ENCODE measurements around the gene CNTRL.
"Not testable (repeated sequence)": the region's sequence is repeated elsewhere in the genome, so short reads cannot be mapped to it uniquely, and the experiment has no call there.

Gene CNTRL

DNA sequence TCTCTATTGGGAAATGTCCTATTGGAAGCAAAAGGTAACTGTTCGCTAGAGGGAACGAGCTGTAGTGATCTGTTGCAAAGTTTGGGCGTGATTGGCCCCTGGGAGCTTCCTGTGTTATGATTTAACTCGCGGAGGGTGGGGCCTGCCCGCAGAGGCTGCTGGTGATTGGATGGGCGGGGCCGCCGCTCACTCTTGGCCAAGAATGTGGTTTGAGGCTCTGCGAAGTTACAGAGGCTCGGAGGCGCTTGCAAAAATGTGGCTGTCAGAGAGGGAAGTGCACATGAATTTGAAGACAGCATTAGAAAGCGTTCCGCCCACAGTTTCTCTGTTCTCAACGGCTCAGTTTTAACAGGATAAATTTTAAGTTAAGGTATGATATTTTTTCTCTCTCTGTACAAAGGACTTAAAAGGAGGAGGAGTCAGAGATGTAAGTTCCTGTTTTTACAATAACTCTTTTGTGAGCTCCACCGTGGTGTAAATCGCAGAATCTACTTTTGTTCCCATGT lies 46.9 kb downstream of the CNTRL start:
- Mint-ChIP-seq H3K9me3 (no peaks in the 10 kb centered on the region), H3K4me3 (peak overlapping the region; percentile 84 to 86 (median 85)), H3K27ac (peak overlapping the region; percentile 88 to 94 (median 93)), H3K4me1 (peaks cover 15% of the 10 kb centered on the region), H3K27me3 (ENCODE audit: low read depth) (no peaks in the 10 kb centered on the region), H3K36me3 (ENCODE audit: low read depth) (peaks cover 16% of the 10 kb centered on the region)
- TF ChIP-seq, protein P1, sequence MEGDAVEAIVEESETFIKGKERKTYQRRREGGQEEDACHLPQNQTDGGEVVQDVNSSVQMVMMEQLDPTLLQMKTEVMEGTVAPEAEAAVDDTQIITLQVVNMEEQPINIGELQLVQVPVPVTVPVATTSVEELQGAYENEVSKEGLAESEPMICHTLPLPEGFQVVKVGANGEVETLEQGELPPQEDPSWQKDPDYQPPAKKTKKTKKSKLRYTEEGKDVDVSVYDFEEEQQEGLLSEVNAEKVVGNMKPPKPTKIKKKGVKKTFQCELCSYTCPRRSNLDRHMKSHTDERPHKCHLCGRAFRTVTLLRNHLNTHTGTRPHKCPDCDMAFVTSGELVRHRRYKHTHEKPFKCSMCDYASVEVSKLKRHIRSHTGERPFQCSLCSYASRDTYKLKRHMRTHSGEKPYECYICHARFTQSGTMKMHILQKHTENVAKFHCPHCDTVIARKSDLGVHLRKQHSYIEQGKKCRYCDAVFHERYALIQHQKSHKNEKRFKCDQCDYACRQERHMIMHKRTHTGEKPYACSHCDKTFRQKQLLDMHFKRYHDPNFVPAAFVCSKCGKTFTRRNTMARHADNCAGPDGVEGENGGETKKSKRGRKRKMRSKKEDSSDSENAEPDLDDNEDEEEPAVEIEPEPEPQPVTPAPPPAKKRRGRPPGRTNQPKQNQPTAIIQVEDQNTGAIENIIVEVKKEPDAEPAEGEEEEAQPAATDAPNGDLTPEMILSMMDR (IDR thresholded peaks at IDR 0.05; ENCODE audit: unreplicated experiment in 3 of 3), result peak; percentile 35 to 39 (median 38)

DNA sequence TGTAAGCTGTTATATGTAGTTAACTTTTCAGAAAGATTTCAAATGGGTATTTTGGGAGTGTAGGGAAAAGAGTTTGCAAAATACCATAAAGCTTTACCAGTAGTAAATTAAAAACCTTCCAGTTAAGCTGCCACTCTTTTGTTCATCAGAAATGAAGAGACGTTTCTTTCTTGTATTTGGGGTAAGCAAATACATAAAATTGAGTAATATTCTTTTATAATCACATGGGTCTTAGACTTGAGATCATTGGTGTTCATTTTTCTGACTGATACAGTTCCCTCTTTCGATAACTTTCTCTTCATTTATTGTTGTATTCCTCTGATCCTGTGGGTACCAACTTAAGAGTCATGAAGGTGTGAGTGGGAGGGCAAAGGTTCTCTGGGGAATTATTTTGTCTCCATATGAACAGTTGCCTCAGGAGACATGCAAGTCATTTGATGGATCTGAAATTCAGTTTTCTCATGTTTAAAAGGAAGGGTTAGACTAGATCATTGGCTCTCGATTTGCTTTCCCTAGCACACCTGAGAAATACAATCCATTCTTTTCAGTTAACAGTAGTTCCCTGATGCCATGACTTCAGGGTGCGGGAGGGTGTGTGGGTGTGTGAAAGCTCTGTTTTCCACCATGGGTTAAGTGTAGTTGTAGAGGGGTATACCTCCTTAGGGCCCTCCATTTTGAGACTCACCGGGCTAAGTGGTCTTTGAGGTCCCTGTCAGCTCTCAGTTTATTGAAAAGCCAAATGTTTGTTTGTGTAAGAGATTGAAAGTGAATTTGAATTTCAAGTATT lies 47.7 kb downstream of the CNTRL start:
- peak overlapping the region; percentile 88 to 94 (median 93) for H3K27ac Mint-ChIP-seq
- peaks cover 15% of the 10 kb centered on the region for H3K4me1 Mint-ChIP-seq
- H3K9me3 Mint-ChIP-seq, result no peaks in the 10 kb centered on the region
- H3K36me3 Mint-ChIP-seq (ENCODE audit: low read depth), result peaks cover 24% of the 10 kb centered on the region
- H3K4me3 Mint-ChIP-seq, result peak overlapping the region; percentile 84 to 86 (median 85)
- H3K27me3 Mint-ChIP-seq (ENCODE audit: low read depth), result no peaks in the 10 kb centered on the region
- TF ChIP-seq, protein P1 (IDR thresholded peaks at IDR 0.05; ENCODE audit: unreplicated experiment in 3 of 3), result no peak

DNA sequence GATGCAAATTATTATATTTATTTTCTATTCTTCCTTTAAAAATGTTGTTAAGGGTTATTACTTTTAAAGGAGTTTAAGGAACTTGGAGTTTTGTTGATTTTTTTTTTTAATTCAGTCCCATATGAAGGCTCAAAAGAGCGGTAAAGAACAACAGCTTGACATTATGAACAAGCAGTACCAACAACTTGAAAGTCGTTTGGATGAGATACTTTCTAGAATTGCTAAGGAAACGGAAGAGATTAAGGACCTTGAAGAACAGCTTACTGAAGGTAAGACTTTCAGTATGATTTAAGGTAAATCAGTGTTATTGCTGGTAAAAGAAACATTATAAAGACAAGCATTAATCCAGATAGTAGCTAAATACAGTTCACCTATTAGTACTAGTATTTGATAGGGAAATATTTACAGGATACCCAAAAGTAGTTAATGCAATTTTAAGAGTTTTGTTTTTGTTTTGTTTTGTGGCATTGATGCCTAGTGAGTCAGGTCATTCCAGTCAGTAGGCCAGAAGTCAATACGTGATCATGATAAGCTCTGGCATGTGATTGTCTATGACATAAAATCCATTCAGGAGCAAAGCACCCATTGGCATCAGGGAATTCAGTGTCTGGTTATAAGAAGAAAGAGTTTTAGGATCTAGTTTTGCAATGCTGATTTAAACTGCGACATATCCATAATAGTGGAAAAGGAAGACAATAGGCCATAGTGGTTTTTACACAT lies 49.2 kb downstream of the CNTRL start:
- H3K9me3 Mint-ChIP-seq, result peaks cover 2% of the 10 kb centered on the region
- peaks cover 15% of the 10 kb centered on the region for H3K4me1 Mint-ChIP-seq
- H3K36me3 Mint-ChIP-seq (ENCODE audit: low read depth), result peaks cover 39% of the 10 kb centered on the region
- H3K27me3 Mint-ChIP-seq (ENCODE audit: low read depth), result no peaks in the 10 kb centered on the region
- H3K4me3 Mint-ChIP-seq, result no peak overlapping the region
- TF ChIP-seq, protein P1 (IDR thresholded peaks at IDR 0.05; ENCODE audit: unreplicated experiment in 3 of 3), result no peak
- H3K27ac Mint-ChIP-seq, result no peak overlapping the region

DNA sequence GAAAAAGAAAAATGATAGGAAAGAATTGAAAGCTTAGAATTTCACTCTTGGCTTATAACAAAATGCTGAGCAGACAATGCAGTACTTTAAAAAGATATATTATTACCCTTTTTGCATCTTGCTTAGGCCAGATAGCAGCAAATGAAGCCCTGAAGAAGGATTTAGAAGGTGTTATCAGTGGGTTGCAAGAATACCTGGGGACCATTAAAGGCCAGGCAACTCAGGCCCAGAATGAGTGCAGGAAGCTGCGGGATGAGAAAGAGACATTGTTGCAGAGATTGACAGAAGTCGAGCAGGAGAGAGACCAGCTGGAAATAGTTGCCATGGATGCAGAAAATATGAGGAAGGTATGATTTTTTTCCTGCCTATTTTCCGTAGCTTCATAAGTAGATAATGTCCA lies 50.8 kb downstream of the CNTRL start:
- TF ChIP-seq, protein P1 (IDR thresholded peaks at IDR 0.05; ENCODE audit: unreplicated experiment in 3 of 3), result no peak
- no peak overlapping the region for H3K4me3 Mint-ChIP-seq
- peaks cover 10% of the 10 kb centered on the region for H3K9me3 Mint-ChIP-seq
- H3K27ac Mint-ChIP-seq, result no peak overlapping the region
- H3K36me3 Mint-ChIP-seq (ENCODE audit: low read depth), result peaks cover 55% of the 10 kb centered on the region
- no peaks in the 10 kb centered on the region for H3K27me3 Mint-ChIP-seq (ENCODE audit: low read depth)
- peaks cover 15% of the 10 kb centered on the region for H3K4me1 Mint-ChIP-seq

DNA sequence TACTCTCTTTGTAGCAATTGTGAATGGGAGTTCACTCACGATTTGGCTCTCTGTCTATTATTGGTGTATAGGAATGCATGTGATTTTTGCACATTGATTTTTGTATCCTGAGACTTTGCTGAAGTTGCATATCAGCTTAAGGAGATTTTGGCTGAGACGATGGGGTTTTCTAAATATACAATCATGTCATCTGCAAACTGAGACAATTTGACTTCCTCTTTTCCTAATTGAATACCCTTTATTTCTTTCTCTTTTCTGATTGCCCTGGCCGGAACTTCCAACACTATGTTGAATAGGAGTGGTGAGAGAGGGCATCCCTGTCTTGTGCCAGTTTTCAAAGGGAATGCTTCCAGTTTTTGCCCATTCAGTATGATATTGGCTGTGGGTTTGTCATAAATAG lies 54.6 kb downstream of the CNTRL start:
- not testable (repeated sequence) for H3K4me3 Mint-ChIP-seq; H3K27me3 Mint-ChIP-seq (ENCODE audit: low read depth); H3K4me1 Mint-ChIP-seq; H3K27ac Mint-ChIP-seq
- Mint-ChIP-seq H3K36me3 (ENCODE audit: low read depth) (peaks cover 65% of the 10 kb centered on the region), H3K9me3 (peaks cover 14% of the 10 kb centered on the region)

DNA sequence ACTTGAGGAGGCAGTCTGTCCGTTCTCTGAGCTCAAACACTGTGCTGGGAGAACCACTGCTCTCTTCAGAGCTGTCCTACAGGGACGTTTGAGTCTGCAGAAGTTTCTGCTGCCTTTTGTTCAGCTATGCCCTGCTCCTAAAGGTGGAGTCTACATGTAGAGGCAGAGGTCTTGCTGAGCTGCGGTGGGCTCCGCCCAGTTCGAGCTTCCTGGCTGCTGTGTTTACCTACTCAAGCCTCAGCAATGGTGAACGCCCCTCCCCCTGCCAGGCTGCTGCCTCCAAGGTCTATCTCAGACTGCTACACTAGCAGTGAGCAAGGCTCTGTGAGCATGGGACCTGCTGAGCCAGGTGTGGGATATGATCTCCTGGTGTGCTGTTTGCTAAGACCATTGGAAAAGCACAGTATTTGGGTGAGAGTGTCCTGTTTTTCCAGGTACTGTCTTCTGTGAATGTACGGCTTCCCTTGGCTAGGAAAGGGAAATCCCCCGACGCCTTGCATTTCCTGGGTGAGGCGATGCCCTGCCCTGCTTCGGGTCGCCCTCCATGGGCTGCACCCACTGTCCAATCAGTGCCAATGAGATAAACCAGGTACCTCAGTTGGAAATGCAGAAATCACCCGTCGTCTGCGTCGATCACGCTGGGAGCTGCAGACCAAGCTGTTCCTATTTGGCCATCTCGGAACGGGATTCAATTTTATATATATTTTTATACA lies 58.5 kb downstream of the CNTRL start:
- TF ChIP-seq, protein P1 (IDR thresholded peaks at IDR 0.05; ENCODE audit: unreplicated experiment in 3 of 3), result no peak
- H3K4me3 Mint-ChIP-seq, result no peak overlapping the region
- H3K4me1 Mint-ChIP-seq, result no peaks in the 10 kb centered on the region
- peaks cover 55% of the 10 kb centered on the region for H3K36me3 Mint-ChIP-seq (ENCODE audit: low read depth)
- no peak overlapping the region for H3K27ac Mint-ChIP-seq
- no peaks in the 10 kb centered on the region for H3K27me3 Mint-ChIP-seq (ENCODE audit: low read depth)
- peaks cover 14% of the 10 kb centered on the region for H3K9me3 Mint-ChIP-seq
